ENCODE data around the gene NUDT8. TPM values are rescaled to one million over a fixed set of nuclear protein-coding genes. Genes with fewer than 3 reads are reported as not detected.

The NUDT8 gene
- total and polyA plus RNA-seq, 3 experiments from 2014 or later: 3.5 to 27.9 (median 26.2) TPM

- Histone ChIP-seq H3K27me3 (ENCODE audit: insufficient read depth, low read length, poor library complexity, severe bottlenecking) (no peaks in the 10 kb centered on the region), H3K4me3 (ENCODE audit: low read length) (no peak overlapping the region), H3K9me3 (ENCODE audit: low read length) (no peaks in the 10 kb centered on the region), H3K4me1 (ENCODE audit: insufficient read depth, low read length) (peaks cover 20% of the 10 kb centered on the region), H3K36me3 (ENCODE audit: insufficient read depth, low read length) (no peaks in the 10 kb centered on the region), H3K27ac (ENCODE audit: low read depth, low read length) (no peak overlapping the region)
- DNase-seq: no peak
- Mint-ChIP-seq H3K4me1 (peaks cover 23 to 35% (median 30%) of the 10 kb centered on the region in 3 donors), H3K36me3 (peaks cover 0 to 11% (median 3%) of the 10 kb centered on the region in 3 donors), H3K27ac (peak overlapping the region; percentile 6 to 92 (median 80)), H3K27me3 (peaks cover 0 to 4% of the 10 kb centered on the region in 2 donors), H3K9me3 (no peaks in the 10 kb centered on the region), H3K4me3 (peak overlapping the region in 5 of 7 donors; percentile 14 to 68 (median 42))
- CTCF ChIA-PET: interaction anchor here (1.4 kb wide), 1 partner anchor 28 kb away, joined by 4 read pairs; no protein-coding TSS in a partner anchor
- POLR2A ChIA-PET: no interaction called here
Observed at GRCh38 chr11:67585911-67586310, 43.8 kb downstream of the NUDT8 start.

- CTCF ChIA-PET: interaction anchor here (1.4 kb wide), 1 partner anchor 29 kb away, joined by 4 read pairs; no protein-coding TSS in a partner anchor
- peak in 1 of 5 donors; percentile 18 for DNase-seq
- H3K27ac ChIP-seq (ENCODE audit: low read depth, low read length): peak overlapping the region; percentile 65
- POLR2A ChIA-PET: no interaction called here
- H3K4me1 ChIP-seq (ENCODE audit: insufficient read depth, low read length): peaks cover 20% of the 10 kb centered on the region
- Mint-ChIP-seq H3K4me3 (peak overlapping the region; percentile 51 to 86 (median 74)), H3K27ac (peak overlapping the region; percentile 41 to 95 (median 84)), H3K4me1 (peaks cover 23 to 35% (median 30%) of the 10 kb centered on the region in 3 donors), H3K36me3 (peaks cover 0 to 11% (median 3%) of the 10 kb centered on the region in 3 donors), H3K27me3 (peaks cover 0 to 4% of the 10 kb centered on the region in 2 donors), H3K9me3 (no peaks in the 10 kb centered on the region)
- H3K27me3 ChIP-seq (ENCODE audit: insufficient read depth, low read length, poor library complexity, severe bottlenecking): no peaks in the 10 kb centered on the region
- no peaks in the 10 kb centered on the region for H3K36me3 ChIP-seq (ENCODE audit: insufficient read depth, low read length)
- no peak overlapping the region for H3K4me3 ChIP-seq (ENCODE audit: low read length)
- no peaks in the 10 kb centered on the region for H3K9me3 ChIP-seq (ENCODE audit: low read length)
Observed at GRCh38 chr11:67584881-67585873, 44.6 kb downstream of the NUDT8 start.

GRCh38 chr11:67584205-67584880 lies 45.4 kb downstream of the NUDT8 start:
- H3K27me3 Mint-ChIP-seq: peaks cover 4 to 6% of the 10 kb centered on the region in 2 donors
- peaks cover 0 to 11% (median 3%) of the 10 kb centered on the region in 3 donors for H3K36me3 Mint-ChIP-seq
- H3K4me1 ChIP-seq (ENCODE audit: insufficient read depth, low read length): peaks cover 27% of the 10 kb centered on the region
- no peaks in the 10 kb centered on the region for H3K9me3 ChIP-seq (ENCODE audit: low read length)
- H3K4me1 Mint-ChIP-seq: peaks cover 25 to 42% (median 38%) of the 10 kb centered on the region in 3 donors
- peak overlapping the region; percentile 55 for H3K4me3 ChIP-seq (ENCODE audit: low read length)
- peak in 2 of 5 donors; percentile 19 to 26 for DNase-seq
- peak overlapping the region; percentile 51 to 90 (median 74) for H3K4me3 Mint-ChIP-seq
- H3K27ac Mint-ChIP-seq: peak overlapping the region; percentile 41 to 98 (median 86)
- H3K36me3 ChIP-seq (ENCODE audit: insufficient read depth, low read length): no peaks in the 10 kb centered on the region
- CTCF ChIA-PET: no interaction called here
- no peaks in the 10 kb centered on the region for H3K27me3 ChIP-seq (ENCODE audit: insufficient read depth, low read length, poor library complexity, severe bottlenecking)
- POLR2A ChIA-PET: interaction anchor here (0.6 to 1.0 kb wide), 2 partner anchors 8 to 18 kb away, joined by 3 to 4 read pairs; no protein-coding TSS in a partner anchor
- no peaks in the 10 kb centered on the region for H3K9me3 Mint-ChIP-seq
- peak overlapping the region; percentile 65 for H3K27ac ChIP-seq (ENCODE audit: low read depth, low read length)

GRCh38 chr11:67583247-67584204 lies 46.2 kb downstream of the NUDT8 start, which contains the start of gene GSTP1:
Gene GSTP1, plus strand, starts transcription at chr11:67583812. Its CDS starts 32 bp downstream, at chr11:67583844.
- Mint-ChIP-seq H3K27me3 (peaks cover 4 to 10% of the 10 kb centered on the region in 2 donors), H3K27ac (peak within 1 kb of the TSS; percentile 41 to 98 (median 93)), H3K9me3 (no peaks in the 10 kb centered on the region), H3K4me1 (peaks cover 28 to 47% (median 41%) of the 10 kb centered on the region in 3 donors), H3K36me3 (peaks cover 0 to 11% (median 3%) of the 10 kb centered on the region in 3 donors), H3K4me3 (peak within 1 kb of the TSS; percentile 86 to 95 (median 90))
- Histone ChIP-seq H3K27ac (ENCODE audit: low read depth, low read length) (peak within 1 kb of the TSS; percentile 65), H3K4me1 (ENCODE audit: insufficient read depth, low read length) (peaks cover 29% of the 10 kb centered on the region), H3K27me3 (ENCODE audit: insufficient read depth, low read length, poor library complexity, severe bottlenecking) (no peaks in the 10 kb centered on the region), H3K9me3 (ENCODE audit: low read length) (no peaks in the 10 kb centered on the region), H3K4me3 (ENCODE audit: low read length) (peak within 1 kb of the TSS; percentile 55), H3K36me3 (ENCODE audit: insufficient read depth, low read length) (no peaks in the 10 kb centered on the region)
- CTCF ChIA-PET: interaction anchor here (1.0 to 1.5 kb wide), 4 partner anchors 14 to 32 kb away, joined by 3 to 6 read pairs (median 4); no protein-coding TSS in a partner anchor
- POLR2A ChIA-PET: interaction anchor here (0.6 to 1.0 kb wide), 2 partner anchors 8 to 19 kb away, joined by 3 to 4 read pairs; no protein-coding TSS in a partner anchor
- peak; percentile 70 to 87 (median 74) for DNase-seq

- H3K27me3 Mint-ChIP-seq: peaks cover 12 to 13% of the 10 kb centered on the region in 2 donors
- CTCF ChIA-PET: interaction anchor here (1.5 kb wide), 1 partner anchor 26 kb away, joined by 6 read pairs; no protein-coding TSS in a partner anchor
- no peaks in the 10 kb centered on the region for H3K9me3 Mint-ChIP-seq
- H3K36me3 ChIP-seq (ENCODE audit: insufficient read depth, low read length): no peaks in the 10 kb centered on the region
- H3K27ac Mint-ChIP-seq: peak overlapping the region in 4 of 8 donors; percentile 19 to 86 (median 30)
- peaks cover 29% of the 10 kb centered on the region for H3K4me1 ChIP-seq (ENCODE audit: insufficient read depth, low read length)
- H3K9me3 ChIP-seq (ENCODE audit: low read length): no peaks in the 10 kb centered on the region
- H3K4me1 Mint-ChIP-seq: peaks cover 28 to 47% (median 41%) of the 10 kb centered on the region in 3 donors
- no peak overlapping the region for H3K27ac ChIP-seq (ENCODE audit: low read depth, low read length)
- H3K4me3 ChIP-seq (ENCODE audit: low read length): no peak overlapping the region
- no peaks in the 10 kb centered on the region for H3K27me3 ChIP-seq (ENCODE audit: insufficient read depth, low read length, poor library complexity, severe bottlenecking)
- H3K4me3 Mint-ChIP-seq: peak overlapping the region in 5 of 7 donors; percentile 70 to 90 (median 89)
- peaks cover 0 to 6% (median 3%) of the 10 kb centered on the region in 3 donors for H3K36me3 Mint-ChIP-seq
- POLR2A ChIA-PET: interaction anchor here (0.6 kb wide), 1 partner anchor 21 kb away, joined by 5 read pairs; no protein-coding TSS in a partner anchor
- no peak for DNase-seq
Observed at GRCh38 chr11:67582011-67582410, 47.7 kb downstream of the NUDT8 start.

GRCh38 chr11:67581469-67581868 lies 48.3 kb downstream of the NUDT8 start:
- H3K27me3 Mint-ChIP-seq: peaks cover 16 to 17% of the 10 kb centered on the region in 2 donors
- no peak overlapping the region for H3K27ac ChIP-seq (ENCODE audit: low read depth, low read length)
- H3K27me3 ChIP-seq (ENCODE audit: insufficient read depth, low read length, poor library complexity, severe bottlenecking): no peaks in the 10 kb centered on the region
- H3K9me3 Mint-ChIP-seq: no peaks in the 10 kb centered on the region
- H3K36me3 Mint-ChIP-seq: peaks cover 0 to 6% (median 0%) of the 10 kb centered on the region in 3 donors
- H3K4me3 Mint-ChIP-seq: peak overlapping the region in 2 of 7 donors; percentile 44 to 75
- no peak overlapping the region for H3K4me3 ChIP-seq (ENCODE audit: low read length)
- no peak for DNase-seq
- peaks cover 29% of the 10 kb centered on the region for H3K4me1 ChIP-seq (ENCODE audit: insufficient read depth, low read length)
- peaks cover 28 to 42% (median 41%) of the 10 kb centered on the region in 3 donors for H3K4me1 Mint-ChIP-seq
- H3K36me3 ChIP-seq (ENCODE audit: insufficient read depth, low read length): no peaks in the 10 kb centered on the region
- ChIA-PET POLR2A (no interaction called here), CTCF (no interaction called here)
- no peaks in the 10 kb centered on the region for H3K9me3 ChIP-seq (ENCODE audit: low read length)
- peak overlapping the region in 3 of 8 donors; percentile 19 to 56 (median 45) for H3K27ac Mint-ChIP-seq
